Measurements from ENCODE around the gene PPM1L.

Gene PPM1L

DNA sequence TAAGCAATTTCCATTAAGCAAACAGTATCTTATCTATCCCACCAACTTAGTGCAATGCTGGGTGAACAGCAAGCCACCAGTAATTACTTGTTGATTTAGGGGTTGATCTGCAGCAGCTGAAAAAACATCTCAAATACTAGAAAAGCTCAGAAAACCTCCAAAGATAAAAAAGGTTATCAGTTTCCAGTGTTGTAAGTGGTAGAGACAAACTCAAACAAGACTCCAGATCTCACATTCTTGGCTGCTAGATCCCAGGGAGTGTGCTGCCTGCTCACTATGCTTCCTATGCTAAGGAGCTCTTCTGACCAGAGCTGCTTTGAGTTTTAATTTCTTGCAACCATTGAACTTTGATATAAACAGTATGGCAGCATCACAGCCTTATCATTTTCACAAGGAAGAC is 337.9 kb downstream of the PPM1L start:
- Histone ChIP-seq H3K27ac (ENCODE audit: low read length) (no peak overlapping the region), H3K36me3 (ENCODE audit: insufficient read depth, low read depth, low read length) (no peaks in the 10 kb centered on the region), H3K9ac (ENCODE audit: low read depth, low read length) (no peak overlapping the region), H3K4me3 (ENCODE audit: low read length) (no peak overlapping the region), H3K4me1 (ENCODE audit: insufficient read depth, low read length) (no peaks in the 10 kb centered on the region), H3K9me3 (ENCODE audit: insufficient read depth, low read depth, low read length) (no peaks in the 10 kb centered on the region), H3K27me3 (ENCODE audit: insufficient read depth, low read length) (no peaks in the 10 kb centered on the region)

DNA sequence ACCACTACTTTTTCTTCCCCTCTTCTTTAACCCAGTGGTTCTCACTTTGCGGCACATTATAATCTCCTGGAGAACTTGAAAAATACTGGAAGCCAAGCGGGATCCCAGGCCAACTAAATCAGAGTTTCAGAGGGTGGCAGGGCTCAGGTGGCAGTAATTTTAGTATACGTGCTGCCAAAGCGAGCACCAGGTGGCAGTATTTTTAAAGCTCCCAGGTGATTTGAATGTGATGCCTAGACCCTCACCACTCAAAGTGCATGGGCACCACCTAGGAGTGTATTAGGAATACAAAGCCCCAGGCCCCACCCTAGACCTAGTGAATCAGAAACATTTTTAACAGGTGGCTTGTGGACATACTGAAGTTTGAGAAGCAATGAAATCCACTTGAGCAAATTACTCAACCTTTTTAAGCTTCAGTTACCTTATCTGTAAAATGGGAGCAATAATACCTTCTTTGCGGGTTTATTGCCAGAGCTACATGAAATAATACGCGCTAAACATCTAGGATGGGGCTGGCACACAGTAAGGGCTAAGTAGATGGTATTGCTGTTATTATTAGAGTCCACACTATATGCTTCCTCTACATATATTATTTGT is 340.8 kb downstream of the PPM1L start:
- no peaks in the 10 kb centered on the region for H3K4me1 ChIP-seq (ENCODE audit: insufficient read depth, low read length)
- H3K9ac ChIP-seq (ENCODE audit: low read depth, low read length), result no peak overlapping the region
- H3K27me3 ChIP-seq (ENCODE audit: insufficient read depth, low read length), result no peaks in the 10 kb centered on the region
- H3K36me3 ChIP-seq (ENCODE audit: insufficient read depth, low read depth, low read length), result peaks cover 10% of the 10 kb centered on the region; the same call in 1 of the 2 replicates
- no peak overlapping the region for H3K4me3 ChIP-seq (ENCODE audit: low read length)
- H3K9me3 ChIP-seq (ENCODE audit: insufficient read depth, low read depth, low read length), result no peaks in the 10 kb centered on the region
- no peak overlapping the region for H3K27ac ChIP-seq (ENCODE audit: low read length)

DNA sequence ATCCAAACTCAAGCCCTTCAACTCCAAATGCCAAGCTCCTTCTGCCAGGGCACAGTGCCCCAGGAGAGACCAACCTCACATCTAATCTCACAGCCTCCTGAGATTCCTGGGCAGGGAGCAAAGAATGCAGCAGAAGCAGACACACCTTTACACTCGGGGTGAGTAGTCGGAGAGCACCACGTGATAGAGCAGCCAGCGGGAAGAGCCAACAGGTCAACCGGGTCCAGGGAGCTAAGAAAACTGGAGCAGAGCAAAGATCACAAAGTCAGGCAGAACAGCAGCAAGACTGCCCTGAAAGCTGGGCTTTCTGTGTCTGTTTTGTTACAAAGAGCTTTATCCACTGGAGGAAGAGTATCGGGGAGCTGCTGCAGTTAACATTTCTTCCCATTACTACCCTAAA is 345.0 kb downstream of the PPM1L start:
- peaks cover 10% of the 10 kb centered on the region; the same call in 1 of the 2 replicates for H3K36me3 ChIP-seq (ENCODE audit: insufficient read depth, low read depth, low read length)
- no peak overlapping the region for H3K27ac ChIP-seq (ENCODE audit: low read length)

DNA sequence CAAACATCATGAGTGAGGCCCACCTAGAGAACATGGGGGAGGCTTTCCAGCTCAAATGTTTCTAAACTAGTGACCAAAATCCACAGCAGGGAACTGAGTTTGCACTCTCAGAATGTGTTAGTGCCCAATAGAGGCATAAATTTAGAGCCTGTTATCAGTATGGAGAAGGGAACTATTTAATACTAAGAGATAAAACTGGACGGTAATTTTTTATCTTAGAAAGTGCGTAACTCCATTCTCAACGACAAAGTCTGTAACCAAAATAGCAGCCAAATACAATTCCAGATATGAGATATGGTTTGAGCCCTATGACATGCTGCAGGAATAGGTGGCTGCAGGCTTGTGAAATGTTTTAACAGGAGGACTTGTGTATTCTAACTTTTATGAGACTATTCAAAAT is 345.6 kb downstream of the PPM1L start:
- H3K9me3 ChIP-seq (ENCODE audit: insufficient read depth, low read depth, low read length), result no peaks in the 10 kb centered on the region
- H3K36me3 ChIP-seq (ENCODE audit: insufficient read depth, low read depth, low read length), result peaks cover 10% of the 10 kb centered on the region; the same call in 1 of the 2 replicates
- no peak overlapping the region for H3K9ac ChIP-seq (ENCODE audit: low read depth, low read length)
- no peaks in the 10 kb centered on the region for H3K4me1 ChIP-seq (ENCODE audit: insufficient read depth, low read length)
- peaks cover 34% of the 10 kb centered on the region for H3K27me3 ChIP-seq (ENCODE audit: insufficient read depth, low read length)
- H3K27ac ChIP-seq (ENCODE audit: low read length), result no peak overlapping the region
- H3K4me3 ChIP-seq (ENCODE audit: low read length), result no peak overlapping the region

More for the DNA sequence above, 345.0 kb downstream of the PPM1L start:
- Histone ChIP-seq H3K27me3 (ENCODE audit: insufficient read depth, low read length) (peaks cover 27% of the 10 kb centered on the region), H3K9ac (ENCODE audit: low read depth, low read length) (no peak overlapping the region), H3K4me1 (ENCODE audit: insufficient read depth, low read length) (no peaks in the 10 kb centered on the region), H3K4me3 (ENCODE audit: low read length) (no peak overlapping the region), H3K9me3 (ENCODE audit: insufficient read depth, low read depth, low read length) (no peaks in the 10 kb centered on the region)

DNA sequence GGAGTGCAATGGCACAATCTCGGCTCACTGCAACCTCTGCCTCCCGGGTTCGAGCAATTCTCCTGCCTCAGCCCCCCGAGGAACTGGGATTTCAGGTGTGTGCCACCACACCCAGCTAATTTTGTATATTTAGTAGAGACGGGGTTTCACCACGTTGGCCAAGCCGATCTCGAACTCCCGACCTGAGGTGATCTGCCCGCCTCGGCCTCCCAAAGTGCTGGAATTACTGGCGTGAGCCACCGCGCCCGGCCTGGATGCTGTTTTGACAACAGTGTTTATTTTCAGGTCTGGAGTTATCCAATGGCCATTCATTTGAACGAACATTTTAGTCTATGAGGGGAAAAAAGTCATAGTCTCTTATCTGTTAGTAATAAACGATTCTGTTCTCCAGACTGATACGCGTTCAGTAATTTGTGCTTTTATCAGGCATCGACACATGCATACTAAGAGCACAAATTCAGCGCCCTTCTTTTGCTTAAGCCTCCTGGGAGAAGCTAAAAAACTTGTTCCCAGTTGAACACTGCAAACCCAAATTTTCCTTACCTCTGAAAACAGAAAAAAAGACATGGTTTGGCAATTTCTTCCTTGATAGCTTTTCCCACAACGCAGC is 347.9 kb downstream of the PPM1L start:
- no peaks in the 10 kb centered on the region for H3K4me1 ChIP-seq (ENCODE audit: insufficient read depth, low read length)
- H3K27ac ChIP-seq (ENCODE audit: low read length), result no peak overlapping the region
- H3K9me3 ChIP-seq (ENCODE audit: insufficient read depth, low read depth, low read length), result no peaks in the 10 kb centered on the region
- H3K9ac ChIP-seq (ENCODE audit: low read depth, low read length), result peak overlapping the region; percentile 67; the same call in 1 of the 2 replicates
- H3K27me3 ChIP-seq (ENCODE audit: insufficient read depth, low read length), result peaks cover 34% of the 10 kb centered on the region
- peak overlapping the region; percentile 64 for H3K4me3 ChIP-seq (ENCODE audit: low read length)
- peaks cover 10% of the 10 kb centered on the region; the same call in 1 of the 2 replicates for H3K36me3 ChIP-seq (ENCODE audit: insufficient read depth, low read depth, low read length)

DNA sequence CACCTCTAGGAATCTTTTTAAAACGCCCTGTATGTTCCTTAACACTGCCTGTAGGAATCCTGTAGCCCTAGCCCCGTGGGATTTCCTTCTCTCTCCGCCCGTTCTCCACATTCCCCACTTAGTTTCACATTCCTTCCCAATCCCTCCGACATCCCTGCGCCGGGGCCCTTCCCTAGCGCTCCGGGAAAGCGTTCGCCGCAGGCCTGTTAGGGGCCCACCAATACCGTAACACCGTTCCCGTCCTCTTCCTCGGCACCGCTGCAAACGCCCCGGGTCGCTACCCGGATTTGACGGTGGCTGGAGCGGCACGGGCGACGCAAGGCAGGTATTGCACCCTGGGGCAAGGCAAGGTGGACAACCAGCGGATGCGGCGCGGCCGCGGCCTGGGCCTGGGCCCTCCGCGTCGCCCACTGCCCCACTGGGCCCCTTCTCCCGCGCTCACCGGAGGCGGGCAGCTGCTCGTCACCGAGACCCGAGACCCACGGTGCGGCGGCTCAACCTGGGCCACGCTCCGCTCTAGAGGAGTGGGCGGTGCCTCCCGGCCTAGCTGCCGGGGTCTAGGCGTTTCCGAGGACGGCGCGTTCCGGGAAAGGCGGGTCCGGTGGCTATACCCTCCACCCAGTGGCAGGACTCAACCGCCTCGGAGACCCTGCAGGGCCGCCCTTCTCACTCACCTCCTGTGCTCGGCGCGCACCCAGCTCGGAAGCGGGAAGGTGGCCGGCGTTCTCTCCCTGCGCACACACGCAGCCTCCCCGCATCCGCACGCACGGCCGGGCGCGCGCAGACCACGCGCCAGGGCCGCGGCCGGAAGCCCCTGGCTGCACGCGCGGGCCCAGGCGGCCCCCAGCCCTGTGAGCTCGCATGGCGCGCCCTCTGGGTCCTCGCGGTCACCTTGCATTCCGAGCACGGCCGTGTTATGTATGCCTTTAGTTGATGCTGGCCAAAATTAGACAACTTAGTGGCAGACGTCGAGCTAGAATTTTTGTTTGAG is 348.8 kb downstream of the PPM1L start, which contains the start of gene B3GALNT1:
B3GALNT1 (minus strand) TSS at position 789 of the 991 bp plus-strand sequence. CDS start 18,595 bp downstream, outside the sequence.
- Histone ChIP-seq H3K36me3 (ENCODE audit: insufficient read depth, low read depth, low read length) (peaks cover 6% of the 10 kb centered on the region; the same call in 1 of the 2 replicates), H3K9ac (ENCODE audit: low read depth, low read length) (peak within 1 kb of the TSS; percentile 67), H3K27me3 (ENCODE audit: insufficient read depth, low read length) (peaks cover 34% of the 10 kb centered on the region), H3K4me1 (ENCODE audit: insufficient read depth, low read length) (no peaks in the 10 kb centered on the region), H3K27ac (ENCODE audit: low read length) (no peak within 1 kb of the TSS), H3K9me3 (ENCODE audit: insufficient read depth, low read depth, low read length) (no peaks in the 10 kb centered on the region), H3K4me3 (ENCODE audit: low read length) (peak within 1 kb of the TSS; percentile 64)

DNA sequence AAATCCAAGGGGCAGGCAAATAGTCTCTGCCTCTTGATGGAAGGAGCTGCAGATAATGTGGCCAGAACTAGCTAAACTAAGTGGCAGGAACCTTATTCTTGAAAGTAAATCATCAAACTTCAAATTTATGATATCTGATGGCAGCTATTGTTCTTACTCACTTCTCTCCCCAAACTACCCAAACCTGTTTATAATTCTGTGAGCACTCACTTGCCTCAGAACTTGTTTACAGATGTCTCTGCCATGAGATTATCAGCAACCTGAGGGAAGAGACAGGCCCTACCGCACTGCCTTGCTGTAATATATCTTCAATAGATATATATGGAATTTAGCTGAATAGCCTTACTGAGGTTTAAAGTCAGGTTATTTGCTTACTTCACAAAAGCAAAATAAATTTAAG is 351.3 kb downstream of the PPM1L start:
- peaks cover 34% of the 10 kb centered on the region for H3K27me3 ChIP-seq (ENCODE audit: insufficient read depth, low read length)
- no peaks in the 10 kb centered on the region for H3K9me3 ChIP-seq (ENCODE audit: insufficient read depth, low read depth, low read length)
- H3K4me3 ChIP-seq (ENCODE audit: low read length), result no peak overlapping the region
- no peaks in the 10 kb centered on the region for H3K36me3 ChIP-seq (ENCODE audit: insufficient read depth, low read depth, low read length)
- H3K27ac ChIP-seq (ENCODE audit: low read length), result no peak overlapping the region
- no peaks in the 10 kb centered on the region for H3K4me1 ChIP-seq (ENCODE audit: insufficient read depth, low read length)
- H3K9ac ChIP-seq (ENCODE audit: low read depth, low read length), result no peak overlapping the region

DNA sequence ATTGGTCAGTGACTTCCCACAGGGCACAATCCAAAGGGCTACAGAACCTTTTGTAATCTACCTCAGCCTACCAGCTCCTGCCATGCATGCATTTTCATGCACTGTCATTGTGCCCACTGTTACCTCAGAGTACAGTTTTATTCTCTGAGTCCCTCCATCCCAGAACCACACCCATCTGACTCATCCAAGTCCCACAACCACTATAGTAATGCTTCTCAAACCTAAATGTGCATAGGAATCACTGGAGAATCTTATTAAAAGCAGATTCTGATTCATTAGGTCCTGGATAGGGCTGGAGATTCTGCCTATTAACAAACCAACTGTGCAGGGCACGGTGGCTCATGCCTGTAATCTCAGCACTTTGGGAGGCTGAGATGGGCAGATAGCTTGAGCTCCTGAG is 352.8 kb downstream of the PPM1L start:
- H3K9ac ChIP-seq (ENCODE audit: low read depth, low read length), result no peak overlapping the region
- peaks cover 28% of the 10 kb centered on the region for H3K27me3 ChIP-seq (ENCODE audit: insufficient read depth, low read length)
- H3K36me3 ChIP-seq (ENCODE audit: insufficient read depth, low read depth, low read length), result no peaks in the 10 kb centered on the region
- H3K4me3 ChIP-seq (ENCODE audit: low read length), result no peak overlapping the region
- no peaks in the 10 kb centered on the region for H3K9me3 ChIP-seq (ENCODE audit: insufficient read depth, low read depth, low read length)
- no peaks in the 10 kb centered on the region for H3K4me1 ChIP-seq (ENCODE audit: insufficient read depth, low read length)
- H3K27ac ChIP-seq (ENCODE audit: low read length), result no peak overlapping the region

DNA sequence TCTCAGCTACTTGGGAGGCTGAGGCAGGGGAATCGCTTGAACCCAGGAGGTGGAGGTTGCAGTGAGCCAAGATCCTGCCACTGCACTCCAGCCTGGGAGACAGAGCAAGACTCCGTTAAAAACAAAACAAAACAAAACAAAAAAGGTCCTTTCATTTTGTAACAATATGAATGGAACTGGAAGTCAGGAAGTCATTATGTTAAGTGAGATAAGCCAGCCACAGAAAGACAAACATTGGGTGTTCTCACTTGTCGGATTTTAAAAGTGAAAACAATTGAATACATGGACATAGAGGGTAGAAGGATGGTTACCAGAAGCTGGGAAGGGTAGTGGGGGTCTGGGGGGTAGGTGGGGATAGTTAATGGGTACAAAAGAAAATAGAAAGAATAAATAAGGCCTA is 361.6 kb downstream of the PPM1L start:
- Histone ChIP-seq H3K9ac (ENCODE audit: low read depth, low read length) (no peak overlapping the region), H3K4me1 (ENCODE audit: insufficient read depth, low read length) (no peaks in the 10 kb centered on the region), H3K27me3 (ENCODE audit: insufficient read depth, low read length) (no peaks in the 10 kb centered on the region), H3K27ac (ENCODE audit: low read length) (no peak overlapping the region), H3K9me3 (ENCODE audit: insufficient read depth, low read depth, low read length) (peaks cover 46% of the 10 kb centered on the region), H3K36me3 (ENCODE audit: insufficient read depth, low read depth, low read length) (no peaks in the 10 kb centered on the region), H3K4me3 (ENCODE audit: low read length) (no peak overlapping the region)

DNA sequence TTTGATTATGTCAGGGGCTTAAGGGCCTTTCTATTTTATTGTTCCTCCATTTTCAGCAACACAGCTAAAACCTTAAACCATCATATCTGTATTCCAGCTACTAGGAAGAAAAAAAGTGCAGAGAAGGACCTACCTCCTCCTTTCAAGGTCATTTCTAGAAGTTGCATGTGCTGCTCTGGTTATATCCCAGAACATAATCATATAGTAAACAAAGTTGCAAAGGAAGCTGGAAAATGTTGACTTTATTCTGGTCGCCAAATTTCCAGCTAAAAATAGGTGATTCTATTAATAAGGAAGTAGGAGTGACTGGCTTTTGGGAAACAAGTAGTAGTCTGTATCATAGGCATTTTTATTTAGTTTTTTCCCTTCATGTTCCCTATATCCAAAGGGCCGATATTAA is 370.5 kb downstream of the PPM1L start:
- no peaks in the 10 kb centered on the region for H3K36me3 ChIP-seq (ENCODE audit: insufficient read depth, low read depth, low read length)

More for the DNA sequence above, 370.5 kb downstream of the PPM1L start:
- Histone ChIP-seq H3K4me1 (ENCODE audit: insufficient read depth, low read length) (no peaks in the 10 kb centered on the region), H3K27ac (ENCODE audit: low read length) (no peak overlapping the region), H3K9ac (ENCODE audit: low read depth, low read length) (no peak overlapping the region), H3K27me3 (ENCODE audit: insufficient read depth, low read length) (no peaks in the 10 kb centered on the region), H3K4me3 (ENCODE audit: low read length) (no peak overlapping the region), H3K9me3 (ENCODE audit: insufficient read depth, low read depth, low read length) (peaks cover 24% of the 10 kb centered on the region)
